ENCODE results near the gene ACTL8. TPM values are rescaled to one million over a fixed set of nuclear protein-coding genes. Genes with fewer than 3 reads are reported as not detected.

ACTL8 gene
- total RNA-seq, 3 donors from 2014 or later (not counting 1 experiment from before 2014, with no cell fraction given), result not detected

- H3K4me3 Mint-ChIP-seq, result no peak overlapping the region
Observed at GRCh38 chr1:17857996-17858395, 102.9 kb downstream of the ACTL8 start.

GRCh38 chr1:17860812-17861211 lies 105.7 kb downstream of the ACTL8 start:
- H3K9me3 ChIP-seq (ENCODE audit: control insufficient read depth, insufficient read depth, low read length), result no peaks in the 10 kb centered on the region
- TF ChIP-seq CTCF (IDR thresholded peaks at IDR 0.05), result no peak
- H3K36me3 ChIP-seq (ENCODE audit: control insufficient read depth, insufficient read depth, low read length), result no peaks in the 10 kb centered on the region
- no peaks in the 10 kb centered on the region for H3K4me1 ChIP-seq (ENCODE audit: control insufficient read depth, insufficient read depth, low read length)
- no peak overlapping the region for H3K27ac ChIP-seq (ENCODE audit: low read length)
- no peaks in the 10 kb centered on the region for H3K36me3 Mint-ChIP-seq
- H3K4me1 Mint-ChIP-seq, result no peaks in the 10 kb centered on the region
- no peaks in the 10 kb centered on the region for H3K27me3 ChIP-seq (ENCODE audit: control insufficient read depth, insufficient read depth, low read length)
- no peak for ATAC-seq
- DNase-seq, result no peak
- H3K4me3 Mint-ChIP-seq, result no peak overlapping the region
- H3K4me3 ChIP-seq (ENCODE audit: low read length), result no peak overlapping the region
- peaks cover 0 to 4% of the 10 kb centered on the region in 2 donors for H3K27me3 Mint-ChIP-seq (ENCODE audit: low read depth in 2 of 2)
- H3K27ac Mint-ChIP-seq, result no peak overlapping the region
- WGBS (ENCODE audit: insufficient coverage), result 78% methylated on average over 1 of the region's 1 CpG
- intact Hi-C loops (cut with micrococcal nuclease), result no loop called here
- peaks cover 0 to 2% of the 10 kb centered on the region in 2 donors for H3K9me3 Mint-ChIP-seq

More at GRCh38 chr1:17857996-17858395, 102.9 kb downstream of the ACTL8 start:
- Histone ChIP-seq H3K9me3 (ENCODE audit: control insufficient read depth, insufficient read depth, low read length) (no peaks in the 10 kb centered on the region), H3K4me1 (ENCODE audit: control insufficient read depth, insufficient read depth, low read length) (no peaks in the 10 kb centered on the region), H3K27me3 (ENCODE audit: control insufficient read depth, insufficient read depth, low read length) (no peaks in the 10 kb centered on the region), H3K27ac (ENCODE audit: low read length) (no peak overlapping the region), H3K36me3 (ENCODE audit: control insufficient read depth, insufficient read depth, low read length) (no peaks in the 10 kb centered on the region), H3K4me3 (ENCODE audit: low read length) (no peak overlapping the region)
- 87% methylated on average over 5 of the region's 5 CpGs for WGBS (ENCODE audit: insufficient coverage)
- Mint-ChIP-seq H3K36me3 (no peaks in the 10 kb centered on the region), H3K27ac (no peak overlapping the region), H3K4me1 (no peaks in the 10 kb centered on the region), H3K9me3 (peaks cover 0 to 2% of the 10 kb centered on the region in 2 donors), H3K27me3 (ENCODE audit: low read depth in 2 of 2) (no peaks in the 10 kb centered on the region)
- intact Hi-C loops (cut with micrococcal nuclease), result no loop called here
- no peak for TF ChIP-seq CTCF (IDR thresholded peaks at IDR 0.05)
- no peak for ATAC-seq
- DNase-seq, result no peak

GRCh38 chr1:17861685-17862084 lies 106.6 kb downstream of the ACTL8 start:
- H3K4me1 ChIP-seq (ENCODE audit: control insufficient read depth, insufficient read depth, low read length), result no peaks in the 10 kb centered on the region
- WGBS (ENCODE audit: insufficient coverage), result 10% methylated on average over 3 of the region's 3 CpGs
- intact Hi-C loops (cut with micrococcal nuclease), result no loop called here
- H3K27ac ChIP-seq (ENCODE audit: low read length), result no peak overlapping the region
- TF ChIP-seq CTCF (IDR thresholded peaks at IDR 0.05), result no peak
- H3K36me3 Mint-ChIP-seq, result no peaks in the 10 kb centered on the region
- peaks cover 0 to 4% of the 10 kb centered on the region in 2 donors for H3K27me3 Mint-ChIP-seq (ENCODE audit: low read depth in 2 of 2)
- H3K9me3 ChIP-seq (ENCODE audit: control insufficient read depth, insufficient read depth, low read length), result no peaks in the 10 kb centered on the region
- H3K9me3 Mint-ChIP-seq, result peaks cover 0 to 2% of the 10 kb centered on the region in 2 donors
- DNase-seq, result no peak
- no peaks in the 10 kb centered on the region for H3K4me1 Mint-ChIP-seq
- H3K4me3 Mint-ChIP-seq, result no peak overlapping the region
- no peaks in the 10 kb centered on the region for H3K27me3 ChIP-seq (ENCODE audit: control insufficient read depth, insufficient read depth, low read length)
- no peak for ATAC-seq
- no peaks in the 10 kb centered on the region for H3K36me3 ChIP-seq (ENCODE audit: control insufficient read depth, insufficient read depth, low read length)
- H3K4me3 ChIP-seq (ENCODE audit: low read length), result no peak overlapping the region
- H3K27ac Mint-ChIP-seq, result no peak overlapping the region

- Histone ChIP-seq H3K9me3 (ENCODE audit: control insufficient read depth, insufficient read depth, low read length) (no peaks in the 10 kb centered on the region), H3K4me1 (ENCODE audit: control insufficient read depth, insufficient read depth, low read length) (no peaks in the 10 kb centered on the region), H3K27ac (ENCODE audit: low read length) (no peak overlapping the region), H3K4me3 (ENCODE audit: low read length) (no peak overlapping the region), H3K36me3 (ENCODE audit: control insufficient read depth, insufficient read depth, low read length) (no peaks in the 10 kb centered on the region), H3K27me3 (ENCODE audit: control insufficient read depth, insufficient read depth, low read length) (no peaks in the 10 kb centered on the region)
- no peak for TF ChIP-seq CTCF (IDR thresholded peaks at IDR 0.05)
- intact Hi-C loops (cut with micrococcal nuclease), result no loop called here
- H3K4me3 Mint-ChIP-seq, result no peak overlapping the region
- H3K36me3 Mint-ChIP-seq, result no peaks in the 10 kb centered on the region
- no peak for ATAC-seq
- peaks cover 0 to 2% of the 10 kb centered on the region in 2 donors for H3K9me3 Mint-ChIP-seq
- no peaks in the 10 kb centered on the region for H3K4me1 Mint-ChIP-seq
- H3K27ac Mint-ChIP-seq, result no peak overlapping the region
- 54% methylated on average over 2 of the region's 2 CpGs for WGBS (ENCODE audit: insufficient coverage)
- peaks cover 0 to 4% of the 10 kb centered on the region in 2 donors for H3K27me3 Mint-ChIP-seq (ENCODE audit: low read depth in 2 of 2)
- no peak for DNase-seq
Observed at GRCh38 chr1:17862121-17862520, 107.0 kb downstream of the ACTL8 start.
